SK-N-MC (cell line): ENCODE results near the gene DPEP3.
"Not testable (repeated sequence)": the region's sequence is repeated elsewhere in the genome, so short reads cannot be mapped to it uniquely, and the experiment has no call there.

Experiments
- DNase-seq: peaks from one replicate; pipeline ENCODE4 v3.0.0-alpha.2; 2011; ENCODE audit warnings: low read depth, low spot score
- H3K27ac ChIP-seq: fragments of 200-600 bp; sonication (generic); 2 replicates; pipeline ENCODE4 v1.5.1; 2016; ENCODE audit warnings: mixed run types
- H3K36me3 ChIP-seq: fragments of 200-600 bp; sonication (generic); 2 replicates; pipeline ENCODE4 v1.6.1; 2017; ENCODE audit warnings: antibody characterized with exemption, low read length, mixed read lengths; ENCODE audit not compliant: insufficient read depth
- H3K4me3 ChIP-seq: fragments of 200-600 bp; sonication (generic); 2 replicates; pipeline ENCODE4 v1.5.1; 2016
- H3K9ac ChIP-seq: fragments of 200-600 bp; sonication (generic); 2 replicates; pipeline ENCODE4 v1.8.0; 2017; ENCODE audit warnings: mixed run types, mixed read lengths; ENCODE audit not compliant: insufficient read length
- H3K9me3 ChIP-seq: fragments of 200-600 bp; sonication (generic); 2 replicates; pipeline ENCODE4 v1.6.1; 2017; ENCODE audit warnings: low read depth, mild to moderate bottlenecking, antibody characterized with exemption, low read length, moderate library complexity, mixed read lengths
- EZH2 ChIP-seq: fragments of 200-600 bp; sonication (generic); IDR thresholded peaks from one replicate; pipeline ENCODE4 v1.6.1; 2017; ENCODE audit warnings: antibody characterized with exemption
- FOXP2 ChIP-seq: optimal IDR thresholded peaks from 2 replicates; pipeline ENCODE3; 2011; ENCODE audit warnings: mild to moderate bottlenecking, moderate library complexity; ENCODE audit not compliant: insufficient read depth; ENCODE audit errors: extremely low read length, control extremely low read depth
- POLR2AphosphoS5 ChIP-seq: IDR thresholded peaks from 2 replicates; pipeline ENCODE4 v1.6.1; 2012; ENCODE audit warnings: mild to moderate bottlenecking, low read depth, low read length, borderline replicate concordance

DPEP3 gene

GRCh38 chr16:68013440-68013839 lies 33.1 kb upstream of the DPEP3 start:
- DNase-seq: no peak

DNA sequence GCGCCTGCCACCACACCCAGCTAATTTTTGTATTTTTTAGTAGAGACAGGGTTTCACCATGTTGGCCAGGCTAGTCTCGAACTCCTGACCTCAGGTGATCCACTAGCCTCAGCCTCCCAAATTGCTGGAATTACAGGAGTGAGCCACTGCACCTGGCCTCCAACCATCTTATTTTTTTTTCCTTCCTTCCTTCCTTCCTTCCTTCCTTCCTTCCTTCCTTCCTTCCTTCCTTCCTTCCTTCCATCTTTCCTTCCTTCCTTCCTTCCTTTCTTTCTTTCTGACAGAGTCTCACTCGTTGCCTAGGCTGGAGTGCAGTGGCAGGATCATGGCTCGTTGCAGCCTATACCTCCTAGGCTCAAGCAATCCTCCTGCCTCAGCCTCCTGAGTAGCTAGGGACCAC lies 29.6 kb upstream of the DPEP3 start:
- not testable (repeated sequence) for DNase-seq, H3K36me3 ChIP-seq, H3K9ac ChIP-seq

More at GRCh38 chr16:68013440-68013839, 33.1 kb upstream of the DPEP3 start:
- Histone ChIP-seq H3K27ac (no peak overlapping the region), H3K9ac (no peak overlapping the region), H3K9me3 (no peaks in the 10 kb centered on the region), H3K4me3 (no peak overlapping the region), H3K36me3 (no peaks in the 10 kb centered on the region)
- TF ChIP-seq FOXP2: no peak
- no peak for TF ChIP-seq POLR2AphosphoS5
- no peak for TF ChIP-seq EZH2

GRCh38 chr16:68009157-68009735 lies 28.9 kb upstream of the DPEP3 start:
- Histone ChIP-seq H3K9me3 (no peaks in the 10 kb centered on the region), H3K27ac (no peak overlapping the region), H3K4me3 (no peak overlapping the region), H3K36me3 (no peaks in the 10 kb centered on the region), H3K9ac (no peak overlapping the region)
- TF ChIP-seq POLR2AphosphoS5: no peak
- no peak for TF ChIP-seq EZH2
- TF ChIP-seq FOXP2: no peak
- DNase-seq: no peak

More for the DNA sequence above, 29.6 kb upstream of the DPEP3 start:
- not testable (repeated sequence) for H3K27ac ChIP-seq, H3K9me3 ChIP-seq, H3K4me3 ChIP-seq

DNA sequence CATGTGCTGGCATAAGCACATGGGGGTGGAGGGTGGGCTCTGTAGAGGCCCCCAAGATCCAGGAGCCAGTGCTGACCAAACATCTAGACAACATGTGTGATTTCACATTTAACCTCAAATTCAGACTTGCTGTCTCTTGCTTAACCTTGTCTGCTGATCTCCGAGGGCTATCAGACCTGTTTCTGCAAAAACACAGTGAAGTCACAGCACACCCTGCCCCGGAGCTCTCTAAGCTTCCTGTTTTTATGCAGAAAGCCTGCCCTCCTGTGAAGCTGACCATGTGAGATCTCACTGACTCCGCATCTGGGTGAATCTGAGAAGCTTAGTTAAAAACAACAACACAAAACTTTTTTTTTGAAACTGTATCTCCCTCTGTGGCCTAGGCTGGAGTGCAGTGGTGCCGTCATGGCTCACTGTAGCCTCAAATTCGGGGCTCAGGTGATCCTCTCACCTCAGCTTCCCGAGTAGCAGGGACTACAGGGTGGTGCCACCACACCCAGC lies 25.5 kb upstream of the DPEP3 start:
- no peak overlapping the region for H3K27ac ChIP-seq
- no peak for TF ChIP-seq EZH2
- no peak for TF ChIP-seq POLR2AphosphoS5
- no peak for TF ChIP-seq FOXP2
- H3K9me3 ChIP-seq: no peaks in the 10 kb centered on the region
- no peak for DNase-seq
- H3K4me3 ChIP-seq: no peak overlapping the region
- H3K36me3 ChIP-seq: no peaks in the 10 kb centered on the region
- no peak overlapping the region for H3K9ac ChIP-seq

DNA sequence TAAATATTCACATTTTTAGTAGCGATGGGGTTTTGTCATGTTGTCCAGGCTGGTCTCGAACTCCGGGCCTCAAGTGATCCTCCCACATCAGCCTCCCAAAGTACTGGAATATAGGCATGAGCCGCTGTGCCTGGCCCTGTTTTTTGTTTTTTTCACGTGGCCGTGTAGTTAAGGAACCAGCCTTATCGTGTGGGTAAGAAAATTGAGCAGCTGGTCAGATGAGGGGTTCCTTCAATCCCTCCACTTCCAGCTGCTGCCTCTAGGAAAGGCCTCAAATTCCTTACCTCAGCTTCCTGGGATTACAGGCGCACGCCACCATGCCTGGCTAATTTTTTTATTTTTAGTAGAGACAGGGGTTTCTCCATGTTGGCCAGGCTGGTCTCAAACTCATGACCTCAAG lies 24.9 kb upstream of the DPEP3 start:
- H3K27ac ChIP-seq: no peak overlapping the region
- no peak for DNase-seq
- H3K4me3 ChIP-seq: no peak overlapping the region
- TF ChIP-seq EZH2: no peak
- no peak for TF ChIP-seq POLR2AphosphoS5
- no peak for TF ChIP-seq FOXP2
- H3K9ac ChIP-seq: no peak overlapping the region
- H3K36me3 ChIP-seq: no peaks in the 10 kb centered on the region
- no peaks in the 10 kb centered on the region for H3K9me3 ChIP-seq

DNA sequence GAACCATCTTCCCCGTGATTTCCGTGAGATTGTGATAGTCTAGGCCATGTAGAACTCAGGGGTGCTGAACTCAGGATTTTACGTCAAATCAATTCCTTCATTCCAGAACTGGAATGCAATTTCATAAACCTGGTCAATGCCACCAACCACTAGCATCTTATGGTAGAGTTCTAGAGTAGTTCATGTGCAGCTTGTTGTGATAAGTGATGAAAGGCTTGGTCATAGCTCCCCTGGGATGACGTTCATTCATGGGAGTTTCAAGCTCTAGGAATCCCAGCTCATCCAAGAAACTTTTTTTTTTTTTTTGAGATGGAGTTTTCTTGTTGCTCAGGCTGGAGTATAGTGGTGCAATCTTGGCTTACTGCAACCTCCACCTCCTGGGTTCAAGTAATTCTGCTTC lies 22.7 kb upstream of the DPEP3 start:
- TF ChIP-seq POLR2AphosphoS5: no peak
- TF ChIP-seq EZH2: no peak
- no peak for TF ChIP-seq FOXP2
- H3K9ac ChIP-seq: no peak overlapping the region
- DNase-seq: no peak
- H3K9me3 ChIP-seq: no peaks in the 10 kb centered on the region
- H3K4me3 ChIP-seq: no peak overlapping the region
- H3K27ac ChIP-seq: no peak overlapping the region
- no peaks in the 10 kb centered on the region for H3K36me3 ChIP-seq

DNA sequence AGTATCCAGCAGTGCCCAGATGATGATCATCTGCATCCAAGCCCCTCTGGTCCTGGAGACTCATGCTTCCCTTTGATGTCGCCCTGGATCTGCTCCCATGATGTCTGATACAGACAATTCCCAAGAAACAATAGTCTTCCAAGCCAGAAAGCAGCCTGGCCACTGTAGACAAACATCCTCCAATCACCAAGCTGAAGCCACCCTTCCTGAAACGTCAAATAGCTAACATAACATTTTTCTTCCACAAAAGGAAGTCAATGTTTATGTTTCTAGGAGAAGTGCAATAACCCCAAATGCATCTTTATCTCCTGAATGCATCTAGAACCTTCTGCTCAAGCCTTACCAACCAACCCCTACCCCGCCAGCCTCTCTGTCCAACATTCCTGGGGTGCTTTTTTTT lies 20.2 kb upstream of the DPEP3 start:
- H3K9ac ChIP-seq: no peak overlapping the region
- no peak overlapping the region for H3K4me3 ChIP-seq
- no peaks in the 10 kb centered on the region for H3K9me3 ChIP-seq
- no peak for DNase-seq
- TF ChIP-seq POLR2AphosphoS5 (no peak), EZH2 (no peak), FOXP2 (no peak)
- no peak overlapping the region for H3K27ac ChIP-seq
- no peaks in the 10 kb centered on the region for H3K36me3 ChIP-seq

DNA sequence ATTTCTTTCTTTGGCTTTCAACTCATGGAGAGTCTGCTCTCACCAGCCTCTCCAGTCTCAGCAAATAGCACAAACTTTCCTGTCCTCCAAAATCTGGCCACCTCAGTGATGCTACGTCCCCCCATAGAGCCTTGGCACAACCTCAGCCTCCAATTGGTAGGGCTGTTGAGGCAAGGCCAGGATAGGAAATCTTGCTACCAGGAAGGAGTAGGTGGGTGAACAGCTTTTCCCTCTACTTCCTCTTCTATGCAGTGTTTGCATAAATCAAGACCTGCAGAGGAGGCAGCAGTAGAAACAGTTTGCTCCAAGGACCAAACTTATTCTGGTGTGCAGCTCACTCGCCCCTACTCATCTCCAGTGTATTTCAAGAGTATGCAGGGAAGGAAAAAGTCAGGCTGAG lies 19.7 kb upstream of the DPEP3 start:
- Histone ChIP-seq H3K9ac (no peak overlapping the region), H3K36me3 (no peaks in the 10 kb centered on the region), H3K4me3 (no peak overlapping the region), H3K9me3 (no peaks in the 10 kb centered on the region), H3K27ac (no peak overlapping the region)
- no peak for DNase-seq
- TF ChIP-seq FOXP2: no peak
- no peak for TF ChIP-seq POLR2AphosphoS5
- no peak for TF ChIP-seq EZH2

DNA sequence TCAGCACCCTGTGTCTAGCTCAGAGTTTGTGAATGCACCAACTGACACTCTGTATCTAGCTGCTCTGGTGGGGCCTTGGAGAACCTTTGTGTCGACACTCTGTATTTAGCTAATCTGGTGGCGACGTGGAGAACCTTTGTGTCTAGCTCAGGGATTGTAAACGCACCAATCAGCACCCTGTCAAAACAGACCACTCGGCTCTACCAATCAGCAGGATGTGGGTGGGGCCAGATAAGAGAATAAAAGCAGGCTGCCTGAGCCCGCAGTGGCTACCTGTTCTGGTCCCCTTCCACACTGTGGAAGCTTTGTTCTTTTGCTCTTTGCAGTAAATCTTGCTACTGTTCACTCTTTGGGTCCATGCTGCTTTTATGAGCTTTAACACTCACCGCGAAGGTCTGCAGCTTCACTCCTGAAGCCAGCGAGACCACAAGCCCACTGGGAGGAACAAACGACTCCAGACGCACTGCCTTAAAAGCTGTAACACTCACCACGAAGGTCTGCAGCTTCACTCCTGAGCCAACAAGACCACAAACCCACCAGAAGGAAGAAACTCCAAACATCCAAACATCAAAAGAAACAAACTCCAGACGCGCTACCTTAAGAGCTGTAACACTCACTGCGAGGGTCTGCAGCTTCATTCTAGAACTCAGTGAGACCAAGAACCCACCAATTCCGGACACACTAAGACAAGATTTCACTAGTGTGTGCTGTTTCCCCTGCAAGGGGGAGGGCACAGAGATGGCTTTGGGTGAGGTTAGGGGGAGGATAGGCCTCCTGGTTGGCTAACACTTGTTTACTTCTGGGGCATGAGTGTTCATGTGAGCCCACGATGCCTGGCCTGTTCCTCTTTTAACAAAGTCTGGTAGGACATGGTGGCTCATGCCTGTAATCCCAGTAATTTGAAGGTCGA lies 18.7 kb upstream of the DPEP3 start, which contains the start of gene DPEP2:
Gene DPEP2, minus strand, starts transcription at position 706 of the 910 bp plus-strand sequence. CDS start 6,272 bp downstream, outside the sequence.
- not testable (repeated sequence) for H3K36me3 ChIP-seq, H3K27ac ChIP-seq, H3K9ac ChIP-seq, DNase-seq, H3K4me3 ChIP-seq, H3K9me3 ChIP-seq

DNA sequence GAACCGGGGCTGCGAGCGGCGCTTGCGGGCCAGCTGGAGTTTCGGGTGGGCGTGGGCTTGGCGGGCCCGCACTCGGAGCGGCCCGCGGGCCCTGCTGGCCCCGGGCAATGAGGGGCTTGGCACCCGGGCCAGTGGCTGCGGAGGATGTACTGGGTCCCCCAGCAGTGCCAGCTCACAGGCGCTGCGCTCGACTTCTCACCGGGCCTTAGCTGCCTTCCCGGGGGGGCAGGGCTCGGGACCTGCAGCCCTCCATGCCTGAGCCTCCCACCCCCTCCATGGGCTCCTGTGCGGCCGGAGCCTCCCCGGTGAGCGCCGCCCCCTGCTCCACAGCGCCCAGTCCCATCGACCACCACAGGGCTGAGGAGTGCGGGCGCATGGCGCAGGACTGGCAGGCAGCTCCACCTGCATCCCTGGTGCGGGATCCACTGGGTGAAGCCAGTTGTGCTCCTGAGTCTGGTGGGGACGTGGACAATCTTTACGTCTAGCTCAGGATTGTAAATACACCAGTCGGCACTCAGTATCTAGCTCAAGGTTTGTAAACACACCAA lies 18.0 kb upstream of the DPEP3 start:
- H3K36me3 ChIP-seq, H3K27ac ChIP-seq, H3K9ac ChIP-seq, H3K9me3 ChIP-seq, DNase-seq, H3K4me3 ChIP-seq: not testable (repeated sequence)
